Omental fat pad (tissue), 4 donors: ENCODE results near the gene GOLIM4. TPM values are rescaled to one million over a fixed set of nuclear protein-coding genes. Genes with fewer than 3 reads are reported as not detected.
"Not testable (repeated sequence)": the region's sequence is repeated elsewhere in the genome, so short reads cannot be mapped to it uniquely, and the experiment has no call there.

ENCODE experiments used
- ATAC-seq: fragments of 150-250 bp; one replicate; pipeline ENCODE4 v1.9.1; 2016; ENCODE audit warnings: mild to moderate bottlenecking, moderate library complexity; ENCODE audit not compliant: low FRiP score
- DNase-seq: peaks from one replicate; pipeline ENCODE4 v3.0.0-alpha.2; 2019; ENCODE audit warnings: low spot score
- total RNA-seq, 4 donors: library from RNA; depleted of rRNA; stranded (reverse); fragments of >200 nt; gene quantifications; one replicate each; pipeline ENCODE4 v1.1.0, GENCODE V29; 2016
- TF ChIP-seq, protein P1 (sequence below), 3 donors: fragments of 450-650 bp; IDR thresholded peaks; one replicate each; pipeline ENCODE4 v1.5.1; 2016 to 2017; ENCODE audit warnings: antibody characterized with exemption in 3 of 3, mild to moderate bottlenecking in 3 of 3, moderate library complexity in 2 of 3

Gene GOLIM4
- total RNA-seq, 4 donors from 2014 or later: 30.3 to 46.2 (median 34.8) TPM

DNA sequence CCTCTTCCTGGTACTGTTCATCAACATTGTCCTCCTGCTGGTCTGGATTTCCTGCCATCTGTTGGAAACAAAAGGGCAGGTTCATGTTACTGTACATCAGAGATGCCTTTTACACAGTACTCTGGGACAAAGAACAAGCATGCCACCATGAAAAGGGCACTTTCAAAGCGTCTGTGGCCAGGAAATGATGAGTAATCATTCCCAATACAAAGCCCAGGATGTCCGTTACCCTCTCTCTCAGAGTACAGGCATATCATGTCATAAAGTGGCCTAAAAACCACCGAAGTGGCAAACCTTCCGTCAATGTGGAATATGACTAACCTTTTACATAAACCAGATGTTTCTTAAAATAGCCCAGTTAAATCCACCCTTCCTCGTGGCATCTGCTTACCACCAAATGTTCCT is 71.2 kb downstream of the GOLIM4 start:
- TF ChIP-seq, protein P1, sequence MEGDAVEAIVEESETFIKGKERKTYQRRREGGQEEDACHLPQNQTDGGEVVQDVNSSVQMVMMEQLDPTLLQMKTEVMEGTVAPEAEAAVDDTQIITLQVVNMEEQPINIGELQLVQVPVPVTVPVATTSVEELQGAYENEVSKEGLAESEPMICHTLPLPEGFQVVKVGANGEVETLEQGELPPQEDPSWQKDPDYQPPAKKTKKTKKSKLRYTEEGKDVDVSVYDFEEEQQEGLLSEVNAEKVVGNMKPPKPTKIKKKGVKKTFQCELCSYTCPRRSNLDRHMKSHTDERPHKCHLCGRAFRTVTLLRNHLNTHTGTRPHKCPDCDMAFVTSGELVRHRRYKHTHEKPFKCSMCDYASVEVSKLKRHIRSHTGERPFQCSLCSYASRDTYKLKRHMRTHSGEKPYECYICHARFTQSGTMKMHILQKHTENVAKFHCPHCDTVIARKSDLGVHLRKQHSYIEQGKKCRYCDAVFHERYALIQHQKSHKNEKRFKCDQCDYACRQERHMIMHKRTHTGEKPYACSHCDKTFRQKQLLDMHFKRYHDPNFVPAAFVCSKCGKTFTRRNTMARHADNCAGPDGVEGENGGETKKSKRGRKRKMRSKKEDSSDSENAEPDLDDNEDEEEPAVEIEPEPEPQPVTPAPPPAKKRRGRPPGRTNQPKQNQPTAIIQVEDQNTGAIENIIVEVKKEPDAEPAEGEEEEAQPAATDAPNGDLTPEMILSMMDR (IDR thresholded peaks at IDR 0.05): no peak
- no peak for DNase-seq
- ATAC-seq: no peak

DNA sequence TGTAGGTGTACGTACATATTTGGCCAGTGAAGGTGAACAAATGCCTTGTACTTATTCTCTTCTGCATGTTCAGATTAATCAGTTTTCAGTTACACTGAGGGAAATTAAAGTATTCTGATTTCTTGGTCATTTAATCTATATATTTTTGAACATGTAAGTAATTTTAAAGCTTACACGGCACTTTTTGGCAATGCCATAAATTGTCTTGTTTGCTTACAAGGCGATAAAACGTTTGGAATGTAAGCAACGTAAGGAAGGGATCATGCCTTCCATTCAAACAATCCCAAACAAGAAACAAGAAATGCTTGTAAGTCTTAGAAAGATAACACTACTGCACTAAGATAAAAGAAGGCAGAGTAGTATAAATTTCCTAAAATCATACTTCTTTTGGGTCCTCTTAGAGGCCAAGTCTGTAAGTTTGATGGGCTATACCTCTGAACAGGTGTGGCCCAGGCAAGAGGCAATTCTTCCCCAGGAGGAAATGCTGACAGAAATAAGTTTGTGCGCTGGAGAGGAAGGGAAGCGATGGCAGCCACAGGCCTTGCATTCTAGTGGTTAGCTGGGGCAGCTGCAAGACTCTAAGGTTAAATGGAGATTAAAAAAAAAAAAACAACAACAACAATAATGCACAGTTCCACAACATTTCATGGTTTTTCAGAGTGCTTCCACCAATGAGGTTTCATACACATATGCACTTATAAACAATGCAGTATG is 73.8 kb downstream of the GOLIM4 start:
- DNase-seq (no peak), ATAC-seq (no peak)
- TF ChIP-seq, protein P1 (IDR thresholded peaks at IDR 0.05): no peak

DNA sequence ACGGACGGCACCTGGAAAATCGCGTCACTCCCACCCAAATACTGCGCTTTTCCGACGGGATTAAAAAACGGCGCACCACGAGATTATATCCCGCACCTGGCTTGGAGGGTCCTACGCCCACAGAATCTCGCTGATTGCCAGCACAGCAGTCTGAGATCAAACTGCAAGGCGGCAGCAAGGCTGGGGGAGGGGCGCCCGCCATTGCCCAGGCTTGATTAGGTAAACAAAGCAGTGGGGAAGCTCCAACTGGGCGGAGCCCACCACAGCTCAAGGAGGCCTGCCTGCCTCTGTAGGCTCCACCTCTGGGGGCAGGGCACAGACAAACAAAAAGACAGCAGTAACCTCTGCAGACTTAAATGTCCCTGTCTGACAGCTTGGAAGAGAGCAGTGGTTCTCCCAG is 84.4 kb downstream of the GOLIM4 start:
- ATAC-seq: not testable (repeated sequence)

DNA sequence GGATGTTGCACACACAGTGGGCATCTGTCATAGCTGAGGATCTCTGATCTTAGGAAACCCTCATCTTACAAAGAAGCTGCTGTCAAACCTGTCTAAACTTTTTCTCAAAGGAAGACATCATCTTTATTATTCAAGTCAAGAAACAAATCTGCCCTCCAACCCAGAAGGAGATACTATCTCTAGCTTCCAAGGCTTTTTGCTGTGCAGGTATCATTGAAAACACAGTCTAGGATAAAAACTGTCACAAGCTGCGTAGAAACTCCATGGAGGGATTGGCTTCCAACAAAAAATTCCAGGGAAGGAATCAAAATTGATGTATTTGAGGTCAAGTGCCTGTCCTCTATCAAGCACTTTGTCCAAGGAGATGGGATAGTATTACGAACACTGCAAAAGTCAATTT is 89.1 kb downstream of the GOLIM4 start:
- TF ChIP-seq, protein P1 (IDR thresholded peaks at IDR 0.05): no peak
- ATAC-seq: no peak
- DNase-seq: no peak

More for the DNA sequence above, 84.4 kb downstream of the GOLIM4 start:
- not testable (repeated sequence) for DNase-seq

DNA sequence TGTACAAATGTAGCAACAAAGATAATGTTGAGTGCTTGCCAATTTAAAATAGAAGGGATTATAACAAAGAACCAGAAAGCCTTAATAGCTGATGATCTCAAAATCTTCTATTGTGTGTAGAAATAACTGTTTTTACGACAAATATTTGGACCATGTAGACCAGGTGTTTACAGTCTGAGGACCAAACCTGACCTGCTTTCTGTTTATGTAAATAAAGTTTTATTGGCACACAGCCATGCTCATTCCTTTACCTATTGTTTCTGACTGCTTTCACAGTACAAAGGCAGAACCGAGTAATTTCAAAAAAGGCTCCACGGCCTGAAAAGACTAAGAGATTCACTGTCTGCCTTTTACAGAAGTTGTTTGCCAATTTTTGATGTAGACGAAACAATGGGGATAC is 91.8 kb downstream of the GOLIM4 start:
- DNase-seq (no peak), ATAC-seq (no peak)
- TF ChIP-seq, protein P1 (IDR thresholded peaks at IDR 0.05): no peak

DNA sequence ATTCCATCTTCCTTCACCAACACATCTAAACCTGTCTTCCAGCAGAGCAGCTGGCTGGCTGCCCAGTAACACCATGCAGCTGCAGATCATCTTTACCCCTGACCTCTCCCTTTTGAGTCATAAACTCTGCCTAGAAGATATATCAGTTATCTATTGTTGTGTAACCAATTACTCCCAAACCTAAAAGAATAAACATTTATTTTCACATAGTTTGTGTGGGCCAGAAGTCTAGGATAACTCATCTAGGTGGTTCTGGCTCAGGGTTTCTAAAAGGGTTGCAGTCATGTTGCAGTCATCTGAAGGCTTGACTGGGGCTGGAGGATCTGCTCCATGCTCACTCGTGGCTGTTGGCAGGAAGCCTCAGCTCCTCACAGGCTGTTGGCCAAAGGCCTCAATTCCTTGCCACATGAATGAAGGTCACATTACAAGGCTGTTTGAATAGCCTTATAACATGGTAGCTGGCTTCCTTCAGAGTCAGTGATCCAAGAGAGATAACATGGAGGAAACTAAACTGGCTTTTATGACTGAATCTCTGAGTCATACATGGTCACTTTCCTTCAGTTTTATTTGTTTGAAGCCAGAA is 92.8 kb downstream of the GOLIM4 start:
- no peak for ATAC-seq
- DNase-seq: no peak
- TF ChIP-seq, protein P1 (IDR thresholded peaks at IDR 0.05): no peak

DNA sequence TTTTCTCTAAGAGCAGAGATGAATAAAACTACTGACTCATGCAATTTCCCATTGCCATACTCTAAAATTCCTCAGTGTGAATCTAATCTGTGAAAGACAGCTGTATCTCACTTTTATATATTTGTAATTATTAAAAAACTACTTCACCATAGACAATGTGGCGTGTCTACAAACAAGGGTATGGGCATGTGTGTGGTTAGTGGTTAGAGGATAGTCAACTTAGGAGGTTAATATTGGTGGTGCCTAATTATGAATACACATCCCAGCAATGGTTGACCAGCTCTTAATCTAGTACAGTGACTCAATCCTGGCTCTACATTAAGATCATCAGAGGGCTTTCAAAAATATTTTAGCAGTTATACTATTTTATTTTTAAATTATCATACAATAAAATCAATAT is 94.5 kb downstream of the GOLIM4 start:
- DNase-seq: no peak
- ATAC-seq: no peak
- TF ChIP-seq, protein P1 (IDR thresholded peaks at IDR 0.05): no peak
